Motor neuron (in vitro differentiated cells): ENCODE results near the gene PROKR1. TPM values are rescaled to one million over a fixed set of nuclear protein-coding genes. Genes with fewer than 3 reads are reported as not detected.
A peak's percentile ranks its signal among the peaks of the same experiment; 100 is the strongest.

Experiments
- ATAC-seq, 8 experiments: fragments of 200-7000 bp; cut with Tn5 transposase; replicated peaks in 6 of 8; 2 replicates each; pipeline ENCODE4 v1.8.0; 2021; ENCODE audit warnings: mild to moderate bottlenecking in 8 of 8, moderate library complexity in 8 of 8
- H3K27ac ChIP-seq, 2 donors: fragments of 250-450 bp; sonication (Bioruptor Pico); 2 replicates each; pipeline ENCODE4 v1.9.0; 2021; ENCODE audit warnings: antibody characterized with exemption in 2 of 2, mild to moderate bottlenecking in 2 of 2, moderate library complexity in 1 of 2
- H3K4me1 ChIP-seq, 2 donors: fragments of 250-450 bp; sonication (Bioruptor Pico); replicated peaks in 1 of 2; 2 replicates each; pipeline ENCODE4 v1.6.1; 2021; ENCODE audit warnings: antibody characterized with exemption in 2 of 2, mild to moderate bottlenecking in 2 of 2, moderate library complexity in 1 of 2
- H3K4me3 ChIP-seq, 5 donors: fragments of 250-450 bp; sonication (Bioruptor Pico); 2 replicates each; pipeline ENCODE4 v1.9.0; 2021; ENCODE audit warnings: antibody characterized with exemption in 5 of 5, mild to moderate bottlenecking in 5 of 5, moderate library complexity in 4 of 5
- WGBS, 10 experiments: fragments of 450-650 bp; shearing (Covaris generic); methylation state at CpG; one replicate each; pipeline ENCODE4 v1.0.0; 2022; 5-methylcytosine and 5-hydroxymethylcytosine counted together
- in situ Hi-C, 9 experiments: fragments of 400-800 bp; cut with MboI; loops; one replicate each; pipeline ENCODE4 v1.15.0; 2021; ENCODE audit warnings: low sequenced_read_pairs in 9 of 9, low pct_unique_long_range_greater_than_20kb in 2 of 9; ENCODE audit not compliant: unreplicated experiment in 9 of 9
- total RNA-seq, 8 experiments: library from RNA; unstranded; fragments of 300-600 nt; gene quantifications; 2 replicates each; pipeline versions ENCODE4 v1.2.3 to v1.2.4, GENCODE V29; 2022

The PROKR1 gene
- total RNA-seq, 8 experiments from 2014 or later: 0.10 to 3.9 (median 0.23) TPM; not detected in 2

GRCh38 chr2:68623820-68624219 is 19.6 kb upstream of the PROKR1 start:
- 23 to 95% (median 83%) methylated on average over 2 to 6 of the region's 6 CpGs; no CpG with 5 or more reads in 1 of the 10 experiments for WGBS, 10 experiments
- in situ Hi-C loops: no loop called here
- no peak for ATAC-seq

GRCh38 chr2:68627615-68628014 is 15.8 kb upstream of the PROKR1 start:
- 57 to 85% (median 80%) methylated on average over 1 to 2 of the region's 3 CpGs; no CpG with 5 or more reads in 3 of the 10 experiments for WGBS, 10 experiments
- Histone ChIP-seq H3K4me3 (no peak overlapping the region), H3K4me1 (no peaks in the 10 kb centered on the region), H3K27ac (no peak overlapping the region)
- in situ Hi-C loops: no loop called here
- ATAC-seq: no peak

More at GRCh38 chr2:68623820-68624219, 19.6 kb upstream of the PROKR1 start:
- Histone ChIP-seq H3K27ac (no peak overlapping the region), H3K4me3 (no peak overlapping the region), H3K4me1 (no peaks in the 10 kb centered on the region)

DNA sequence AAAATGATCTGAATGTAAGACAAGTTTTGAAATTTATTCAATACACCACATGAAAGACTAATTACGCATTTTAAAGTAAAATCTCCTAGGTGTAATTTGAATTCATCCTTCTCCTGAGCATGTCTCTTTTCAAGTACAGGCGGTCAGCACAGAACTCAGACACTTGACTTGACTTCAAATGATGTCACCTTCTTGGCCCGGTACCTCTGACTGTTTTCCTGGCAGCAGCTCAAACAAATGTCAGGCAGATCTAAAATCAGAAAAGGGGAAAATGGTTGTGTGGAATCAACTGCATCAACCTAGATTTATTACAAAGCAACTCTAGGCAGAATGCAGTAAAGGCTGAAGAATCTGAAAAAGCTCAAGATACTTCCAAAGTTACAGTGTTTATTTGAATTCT is 11.4 kb upstream of the PROKR1 start:
- WGBS, 10 experiments: 0 to 100% (median 76%) methylated on average over 1 to 3 of the region's 3 CpGs
- no peaks in the 10 kb centered on the region for H3K4me1 ChIP-seq
- no peak overlapping the region for H3K4me3 ChIP-seq
- in situ Hi-C loops: no loop called here
- no peak overlapping the region for H3K27ac ChIP-seq
- ATAC-seq: peak in 1 of 8 experiments; percentile 36

- ATAC-seq: no peak
- in situ Hi-C loops: no loop called here
- Histone ChIP-seq H3K4me3 (no peak overlapping the region), H3K27ac (no peak overlapping the region), H3K4me1 (no peaks in the 10 kb centered on the region)
- WGBS, 10 experiments: 0 to 74% (median 24%) methylated on average over 1 to 2 of the region's 3 CpGs; no CpG with 5 or more reads in 4 of the 10 experiments
Measured at GRCh38 chr2:68637047-68637446, 6.3 kb upstream of the PROKR1 start.

DNA sequence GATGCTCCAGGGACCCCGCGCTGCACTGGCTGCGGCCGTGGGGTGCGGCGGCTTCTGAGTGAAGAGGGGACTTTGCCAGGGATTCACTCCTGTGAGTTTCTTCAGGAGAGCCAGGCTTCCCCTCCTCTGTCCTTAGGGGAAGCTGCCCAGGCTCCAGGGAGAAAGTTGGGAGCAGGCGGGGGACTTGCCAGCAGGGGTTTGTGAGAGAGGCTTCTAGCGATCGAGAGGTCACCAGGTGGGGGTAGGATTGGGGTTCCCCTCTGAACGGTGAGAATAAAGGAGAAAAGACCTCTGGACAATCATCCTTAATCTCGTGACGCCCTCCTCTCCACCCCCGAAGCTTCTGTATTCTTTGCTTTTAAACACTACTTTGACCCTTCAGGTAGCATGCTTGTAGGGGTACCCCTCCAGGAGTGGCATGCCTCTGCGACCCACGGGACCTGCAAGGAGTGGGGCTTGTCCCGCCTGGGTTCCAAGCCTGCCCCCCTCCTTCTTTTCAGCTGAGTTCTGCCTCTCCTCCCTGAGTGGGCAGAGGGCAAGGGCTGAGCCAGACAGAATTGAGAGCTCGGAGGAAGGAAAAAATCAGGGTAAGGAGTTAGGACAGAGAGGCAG is 601 bp downstream of the PROKR1 start:
- Histone ChIP-seq H3K4me3 (peak overlapping the region; percentile 33 to 46 (median 42)), H3K27ac (no peak overlapping the region), H3K4me1 (peaks cover 0 to 5% of the 10 kb centered on the region in 2 donors)
- WGBS, 10 experiments: 0 to 38% (median 3%) methylated on average over 1 to 14 of the region's 17 CpGs; no CpG with 5 or more reads in 2 of the 10 experiments
- no peak for ATAC-seq
- in situ Hi-C loops: no loop called here

DNA sequence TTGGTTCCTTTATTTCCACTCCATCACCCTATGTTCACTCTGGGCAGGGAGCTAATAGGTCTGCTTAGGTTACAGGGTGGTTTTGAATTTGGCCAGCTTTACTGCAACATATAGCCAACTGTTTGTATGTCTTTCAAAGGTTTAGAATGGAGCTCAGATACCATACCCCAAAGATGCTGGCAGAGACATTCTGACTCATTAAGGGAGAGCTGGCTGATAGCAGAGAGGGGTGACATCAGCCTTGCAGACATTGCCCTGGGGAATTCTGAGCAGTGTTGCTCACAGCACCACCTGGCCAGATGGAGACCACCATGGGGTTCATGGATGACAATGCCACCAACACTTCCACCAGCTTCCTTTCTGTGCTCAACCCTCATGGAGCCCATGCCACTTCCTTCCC is 2.1 kb downstream of the PROKR1 start:
- Histone ChIP-seq H3K4me1 (peaks cover 0 to 5% of the 10 kb centered on the region in 2 donors), H3K27ac (no peak overlapping the region), H3K4me3 (no peak overlapping the region)
- peak in 5 of 8 experiments; percentile 17 to 65 (median 42) for ATAC-seq
- in situ Hi-C loops: no loop called here

- 75 to 100% (median 100%) methylated on average over 1 to 2 of the region's 3 CpGs; no CpG with 5 or more reads in 4 of the 10 experiments for WGBS, 10 experiments
- Histone ChIP-seq H3K27ac (no peak overlapping the region), H3K4me1 (peaks cover 0 to 5% of the 10 kb centered on the region in 2 donors), H3K4me3 (no peak overlapping the region)
- in situ Hi-C loops: no loop called here
- no peak for ATAC-seq
Measured at GRCh38 chr2:68646303-68646702, 2.9 kb downstream of the PROKR1 start.

DNA sequence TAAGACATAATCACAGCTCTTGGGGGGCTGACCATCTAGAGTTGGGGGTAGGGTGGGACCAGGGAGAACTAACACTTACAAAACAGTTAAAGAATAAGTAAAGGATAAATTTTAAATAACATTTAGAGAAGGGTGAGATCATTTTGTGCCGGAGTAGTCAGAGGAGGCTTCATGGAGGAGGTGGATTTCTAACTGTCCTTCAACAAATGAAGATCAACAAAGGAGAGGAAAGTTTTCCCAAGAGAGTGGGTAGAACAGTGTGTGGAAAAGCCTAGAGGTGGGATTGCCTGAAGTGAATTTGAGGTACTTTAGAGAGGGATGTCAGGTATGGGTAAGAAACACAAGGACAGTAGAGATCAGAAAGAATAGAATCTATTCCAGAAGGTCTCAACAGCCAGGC is 7.3 kb downstream of the PROKR1 start:
- Histone ChIP-seq H3K27ac (no peak overlapping the region), H3K4me3 (no peak overlapping the region), H3K4me1 (no peaks in the 10 kb centered on the region)
- WGBS, 10 experiments: 29 to 100% (median 80%) methylated on average over 1 of the region's 1 CpG; no CpG with 5 or more reads in 4 of the 10 experiments
- ATAC-seq: no peak
- in situ Hi-C loops: no loop called here

DNA sequence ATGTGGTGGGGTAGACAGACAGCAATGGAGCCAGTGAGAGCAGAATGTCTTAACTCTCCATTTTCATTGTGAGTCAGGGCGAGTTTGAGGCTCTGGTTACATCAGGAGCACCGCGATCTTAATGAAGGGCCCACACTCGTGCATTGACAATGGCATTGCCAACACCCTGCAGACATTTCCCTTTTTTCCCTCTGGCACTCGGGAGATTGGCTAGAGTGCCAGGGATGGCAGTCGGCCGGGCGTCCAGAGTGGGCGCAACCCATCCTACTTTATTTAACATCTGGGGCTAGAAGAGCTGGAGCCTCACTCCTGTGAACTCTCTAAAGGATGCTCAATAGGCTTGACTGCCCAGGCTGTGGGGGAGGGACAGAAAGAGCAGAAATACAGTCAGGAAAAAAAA is 9.7 kb downstream of the PROKR1 start:
- no peak overlapping the region for H3K4me3 ChIP-seq
- peak in 1 of 8 experiments; percentile 18 for ATAC-seq
- H3K4me1 ChIP-seq: no peaks in the 10 kb centered on the region
- in situ Hi-C loops: no loop called here
- WGBS, 10 experiments: 66 to 100% (median 80%) methylated on average over 1 to 7 of the region's 9 CpGs; no CpG with 5 or more reads in 3 of the 10 experiments
- H3K27ac ChIP-seq: no peak overlapping the region

GRCh38 chr2:68653538-68653982 is 10.2 kb downstream of the PROKR1 start:
- H3K27ac ChIP-seq: peak overlapping the region in 1 of 2 donors; percentile 37
- in situ Hi-C loops: no loop called here
- H3K4me3 ChIP-seq: no peak overlapping the region
- H3K4me1 ChIP-seq: no peaks in the 10 kb centered on the region
- WGBS, 10 experiments: 0 to 60% (median 38%) methylated on average over 1 to 10 of the region's 10 CpGs; no CpG with 5 or more reads in 2 of the 10 experiments
- peak in 5 of 8 experiments; percentile 36 to 97 (median 60) for ATAC-seq

- no peak for ATAC-seq
- Histone ChIP-seq H3K4me1 (no peaks in the 10 kb centered on the region), H3K27ac (no peak overlapping the region), H3K4me3 (no peak overlapping the region)
- 11 to 100% (median 79%) methylated on average over 1 to 6 of the region's 6 CpGs for WGBS, 10 experiments
- in situ Hi-C loops: no loop called here
Measured at GRCh38 chr2:68658266-68658665, 14.9 kb downstream of the PROKR1 start.

DNA sequence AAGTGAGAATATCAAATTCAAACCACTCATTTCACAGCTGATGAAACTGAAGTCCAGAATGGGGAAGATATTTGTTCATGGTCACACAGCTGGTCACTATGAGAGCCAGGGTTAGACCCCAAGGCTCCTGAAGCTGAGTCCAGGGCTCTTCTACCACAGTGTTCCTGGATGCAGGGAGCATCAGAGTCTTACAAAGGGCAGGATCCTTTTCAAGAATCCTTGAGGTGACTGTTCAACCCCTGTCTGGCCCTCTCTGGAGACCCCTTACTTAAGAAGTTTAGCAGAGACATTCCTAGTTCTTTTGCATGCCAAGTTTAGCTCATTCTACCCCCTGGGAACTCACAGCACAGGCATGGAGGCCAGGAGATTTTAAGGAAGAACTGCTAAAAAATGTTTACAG is 15.7 kb downstream of the PROKR1 start:
- Histone ChIP-seq H3K4me3 (no peak overlapping the region), H3K27ac (no peak overlapping the region), H3K4me1 (no peaks in the 10 kb centered on the region)
- in situ Hi-C loops: no loop called here
- ATAC-seq: no peak

- Histone ChIP-seq H3K4me3 (no peak overlapping the region), H3K27ac (no peak overlapping the region), H3K4me1 (no peaks in the 10 kb centered on the region)
- ATAC-seq: no peak
- in situ Hi-C loops: no loop called here
- 11 to 67% (median 50%) methylated on average over 2 to 3 of the region's 3 CpGs; no CpG with 5 or more reads in 5 of the 10 experiments for WGBS, 10 experiments
Measured at GRCh38 chr2:68660658-68661057, 17.3 kb downstream of the PROKR1 start.

GRCh38 chr2:68662466-68662865 is 19.1 kb downstream of the PROKR1 start:
- 0 to 89% (median 62%) methylated on average over 1 to 2 of the region's 2 CpGs for WGBS, 10 experiments
- in situ Hi-C loops: no loop called here
- ATAC-seq: no peak
- no peaks in the 10 kb centered on the region for H3K4me1 ChIP-seq
- H3K4me3 ChIP-seq: no peak overlapping the region
- no peak overlapping the region for H3K27ac ChIP-seq
